HG02870 (cell line): ENCODE measurements around the gene SS18.

ENCODE experiments used
- ATAC-seq: cut with Tn5 transposase; IDR thresholded peaks from one replicate; pipeline ENCODE4 v1.9.1; 2021; ENCODE audit warnings: mild to moderate bottlenecking, moderate library complexity; ENCODE audit not compliant: unreplicated experiment

The SS18 gene

DNA sequence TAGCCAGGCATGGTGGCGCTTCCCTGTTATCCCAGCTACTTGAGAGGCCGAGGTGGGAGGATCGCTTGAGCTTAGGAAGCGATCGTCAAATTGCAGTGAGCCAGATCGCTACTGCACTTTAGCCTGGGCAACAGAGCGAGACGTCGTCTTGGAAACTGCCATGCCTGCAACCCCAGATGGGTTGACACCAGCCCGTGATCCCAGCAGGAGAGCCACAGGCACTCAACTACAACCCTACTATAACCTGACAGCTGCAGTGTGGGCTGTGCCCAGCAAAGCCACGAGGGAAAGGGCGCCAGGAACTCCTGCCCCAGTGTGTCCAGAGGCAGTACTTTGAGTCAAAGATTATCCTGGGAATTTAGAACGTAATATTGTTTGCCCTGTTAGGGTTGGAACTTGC, 85.6 kb downstream of the SS18 start:
- no peak for ATAC-seq

DNA sequence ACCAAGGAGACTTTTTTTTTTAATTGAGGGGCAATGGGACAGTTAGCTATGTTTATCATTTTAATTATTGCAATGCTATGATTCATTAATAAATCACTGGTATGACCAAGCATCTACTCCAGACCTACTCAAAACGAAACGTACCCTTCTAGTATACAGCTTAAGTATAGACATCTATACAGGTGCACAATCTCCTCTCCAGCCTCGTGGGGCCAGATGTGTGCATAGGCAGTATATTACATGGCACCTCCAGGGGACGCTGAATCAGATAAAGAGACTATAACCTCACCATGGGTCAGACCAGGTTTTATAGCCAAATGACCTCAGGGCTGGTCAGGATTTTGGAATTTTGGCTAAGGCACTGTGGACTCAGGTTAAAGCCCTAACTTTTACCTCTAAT, 86.6 kb downstream of the SS18 start:
- ATAC-seq: no peak

DNA sequence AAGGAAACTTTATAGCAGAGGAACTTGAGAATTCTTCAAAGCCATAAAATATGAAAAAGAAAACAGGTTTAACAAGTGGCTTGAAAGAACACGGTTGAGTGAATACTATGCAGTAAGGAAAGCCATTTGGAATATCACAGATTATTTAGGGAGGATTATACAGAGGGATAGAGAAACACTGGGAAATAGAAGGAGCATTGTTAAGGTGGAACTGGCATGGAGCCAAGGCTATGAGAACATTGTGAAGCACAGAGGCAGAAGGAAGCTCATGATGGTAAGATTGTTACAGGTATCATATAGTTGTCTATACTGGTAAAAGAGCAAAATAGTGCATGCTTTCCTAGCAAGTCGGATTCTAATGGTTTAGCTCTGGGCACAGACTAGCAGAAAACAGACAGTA, 87.1 kb downstream of the SS18 start:
- ATAC-seq: no peak

DNA sequence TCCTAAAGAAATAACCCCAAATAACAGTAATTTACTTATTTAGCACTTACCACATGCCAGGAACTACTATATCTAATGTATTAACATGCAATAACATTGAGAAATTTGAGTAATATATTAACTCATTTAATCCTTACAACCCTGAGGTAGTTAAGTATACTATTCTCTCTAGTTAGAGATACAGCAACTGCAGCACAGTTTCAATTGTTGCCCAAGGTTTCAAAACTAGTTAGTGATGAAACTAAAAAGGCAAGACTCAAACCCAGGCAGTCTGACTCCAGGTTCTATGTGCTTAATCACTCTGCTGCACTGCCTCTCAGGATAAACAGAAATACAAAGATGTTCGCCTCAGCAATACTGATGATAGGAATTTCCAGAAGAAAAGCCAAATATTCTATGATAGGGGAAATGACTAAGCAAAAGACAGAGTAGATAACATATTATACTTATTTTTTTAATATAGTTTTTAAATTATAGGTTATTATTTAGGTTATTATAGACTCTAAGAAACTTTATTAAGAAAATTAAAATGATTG, 88.0 kb downstream of the SS18 start:
- no peak for ATAC-seq

DNA sequence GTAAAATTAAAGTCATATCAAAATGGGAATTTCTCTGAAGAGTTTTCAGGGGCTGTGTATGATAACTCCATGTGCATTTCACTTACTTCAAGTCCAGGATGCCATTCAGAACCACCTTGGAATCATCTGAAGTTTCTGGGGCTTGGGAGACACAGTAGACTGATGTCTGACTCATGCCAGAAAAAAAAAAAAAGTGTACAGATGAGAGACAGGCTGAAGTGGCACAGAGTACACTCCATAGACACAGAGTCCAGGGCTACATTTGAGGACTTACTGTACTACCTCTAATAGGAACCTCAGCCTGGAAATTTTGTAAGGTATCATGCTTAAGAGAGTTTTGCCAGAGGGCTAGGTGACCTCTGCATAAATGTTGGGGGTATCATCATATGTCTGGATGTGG, 92.0 kb downstream of the SS18 start:
- ATAC-seq: no peak

DNA sequence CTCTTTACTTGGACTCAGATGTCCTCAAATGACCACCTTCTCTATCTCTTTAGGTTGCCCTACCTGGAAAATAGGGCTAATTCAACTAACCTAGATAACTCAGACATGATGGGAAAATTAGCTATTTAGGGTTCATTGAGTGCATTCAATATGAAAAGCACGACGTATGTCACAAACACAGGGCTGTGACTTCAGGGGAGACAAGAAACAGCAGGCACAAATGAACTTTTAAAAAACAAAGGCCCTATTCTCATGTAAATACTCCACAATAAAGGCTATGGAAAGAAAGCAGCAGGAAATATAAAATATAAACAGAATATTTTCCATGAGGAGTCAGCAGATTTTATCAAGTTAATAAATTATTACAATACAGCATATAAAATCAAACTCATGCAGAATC, 97.8 kb downstream of the SS18 start:
- ATAC-seq: no peak

DNA sequence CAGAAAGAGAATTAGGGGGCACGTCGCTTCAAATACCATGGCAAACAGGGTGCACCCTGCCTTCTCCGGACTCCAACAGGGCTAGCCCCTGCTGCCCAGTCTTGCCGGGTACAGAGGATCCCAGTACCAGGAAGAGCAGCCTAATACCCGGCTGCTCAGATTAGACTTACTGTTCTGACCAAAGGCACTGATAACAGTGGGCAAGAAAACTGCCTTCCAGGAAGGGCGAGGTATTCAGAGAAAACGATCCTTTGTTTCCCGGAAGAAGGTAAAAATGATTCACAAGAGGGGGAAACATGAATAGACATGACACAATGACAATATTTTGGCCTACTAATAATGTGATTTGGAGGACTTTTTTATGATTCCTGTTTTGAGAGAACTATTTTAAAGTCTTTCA, 99.9 kb downstream of the SS18 start:
- ATAC-seq: no peak

DNA sequence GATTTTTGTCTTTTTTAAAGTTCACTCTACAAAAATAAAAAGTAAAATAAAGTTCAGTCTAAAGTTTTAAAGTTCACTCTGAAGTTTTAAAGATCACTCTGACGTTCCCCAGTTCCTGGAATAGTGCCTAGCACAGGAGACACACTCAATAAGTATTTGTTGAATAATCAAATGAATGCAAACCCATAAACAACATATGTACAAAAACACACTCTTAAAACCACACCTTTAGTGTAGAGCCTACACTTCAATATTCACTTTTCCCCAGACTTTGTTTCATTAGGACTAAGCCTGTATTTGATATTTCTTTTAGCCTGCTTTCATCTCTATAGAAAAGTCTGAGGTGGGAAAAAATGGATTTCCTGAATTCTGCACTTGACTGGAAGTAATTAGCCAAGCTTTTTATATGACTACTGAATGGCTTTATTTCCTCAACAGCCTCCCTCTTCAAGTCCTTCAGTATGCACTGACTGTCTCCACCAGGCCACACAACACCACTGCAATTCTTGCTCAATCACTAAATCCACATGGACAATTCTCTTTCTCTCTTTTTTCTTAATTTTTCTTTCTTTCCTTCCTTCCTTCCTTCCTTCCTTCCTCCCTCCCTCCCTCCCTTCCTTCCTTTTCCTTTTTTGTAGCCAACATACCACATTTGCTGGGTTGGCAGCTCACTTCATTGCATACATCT, 104.6 kb downstream of the SS18 start:
- no peak for ATAC-seq

DNA sequence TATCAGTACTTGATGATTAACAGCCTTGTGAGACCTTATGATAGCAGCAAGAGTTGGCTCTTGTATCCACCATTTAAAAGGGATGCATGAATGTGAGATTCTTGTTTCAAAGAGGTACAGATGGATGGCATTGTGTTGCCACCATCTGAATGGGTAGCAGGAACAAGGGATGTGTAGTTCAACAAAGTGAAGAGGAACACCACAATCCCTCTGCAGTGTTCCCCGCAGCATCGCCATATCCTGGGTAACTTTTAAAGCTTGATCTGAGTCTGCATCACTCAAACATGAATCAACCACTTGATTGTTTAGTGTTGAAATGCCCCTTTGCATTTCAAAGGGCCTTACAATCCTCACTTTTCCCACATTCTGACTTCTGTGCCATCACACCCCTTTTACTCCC, 106.7 kb downstream of the SS18 start:
- ATAC-seq: no peak

DNA sequence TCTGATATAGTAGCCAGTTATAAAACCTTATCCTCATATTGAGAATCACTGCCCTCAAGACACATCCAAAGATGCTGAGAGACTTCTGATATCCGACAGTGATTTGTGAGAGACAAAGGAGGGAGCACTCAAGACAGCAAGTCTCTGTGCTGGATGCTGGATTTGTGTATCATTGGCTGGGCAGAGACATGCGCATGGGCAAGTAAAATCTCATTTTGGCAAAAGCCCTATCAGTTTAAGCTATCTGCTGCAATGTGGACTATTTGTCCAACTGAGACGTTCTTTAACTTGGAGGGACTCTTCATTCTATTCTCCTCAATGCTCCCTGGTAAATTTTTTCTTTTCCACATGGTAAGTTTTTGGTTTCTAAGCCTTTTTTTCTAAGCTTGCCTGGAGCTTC, 107.5 kb downstream of the SS18 start:
- no peak for ATAC-seq

DNA sequence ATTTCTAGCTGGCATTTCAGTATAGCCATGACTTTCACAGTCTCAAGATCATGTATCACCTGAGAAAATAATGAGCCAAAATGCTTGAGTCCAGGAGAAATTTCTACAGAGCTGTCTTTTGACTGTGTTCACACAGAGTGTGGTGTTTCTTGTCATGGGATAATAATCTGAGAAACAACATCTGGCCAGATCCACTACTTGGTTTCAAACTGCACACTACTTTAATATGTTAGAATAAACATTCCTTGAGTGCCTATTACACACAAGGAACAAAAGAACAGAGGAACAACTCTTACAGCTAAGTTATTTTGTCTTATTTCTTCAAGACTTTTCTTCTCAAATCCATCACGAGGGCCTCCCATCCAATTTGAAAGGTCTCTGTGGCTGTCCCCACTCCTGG, 108.3 kb downstream of the SS18 start:
- ATAC-seq: no peak

DNA sequence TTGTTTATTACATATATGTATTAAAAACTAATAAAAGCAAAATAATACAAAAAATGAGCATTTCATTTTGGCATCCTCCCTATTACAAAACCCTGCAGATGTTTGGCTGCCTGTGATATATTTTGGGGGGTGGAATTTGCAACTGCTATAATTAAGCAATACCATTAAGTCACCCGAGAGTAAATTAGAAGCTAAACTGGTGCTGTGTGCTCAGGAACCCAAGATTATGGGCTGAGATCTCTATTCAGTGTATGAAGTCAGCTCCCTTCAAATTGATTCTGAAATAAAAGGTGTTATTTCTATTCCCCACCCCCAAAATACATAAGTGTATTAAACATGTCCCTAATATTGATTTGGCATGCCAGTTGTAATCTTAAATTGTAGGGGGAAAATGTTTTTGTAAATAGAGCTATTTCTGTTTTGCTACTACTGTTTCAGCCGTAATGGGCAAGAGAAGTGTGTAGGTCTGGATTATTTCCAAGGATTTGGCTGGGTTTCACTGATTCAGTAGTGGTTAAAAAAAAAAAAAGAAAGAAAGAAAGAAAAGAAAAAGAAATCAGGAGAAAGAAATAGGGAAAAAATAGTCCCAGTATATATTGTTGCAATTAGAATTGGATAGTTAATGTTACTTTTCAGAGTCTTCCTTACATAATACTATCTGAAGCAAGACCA, 110.9 kb downstream of the SS18 start:
- no peak for ATAC-seq

DNA sequence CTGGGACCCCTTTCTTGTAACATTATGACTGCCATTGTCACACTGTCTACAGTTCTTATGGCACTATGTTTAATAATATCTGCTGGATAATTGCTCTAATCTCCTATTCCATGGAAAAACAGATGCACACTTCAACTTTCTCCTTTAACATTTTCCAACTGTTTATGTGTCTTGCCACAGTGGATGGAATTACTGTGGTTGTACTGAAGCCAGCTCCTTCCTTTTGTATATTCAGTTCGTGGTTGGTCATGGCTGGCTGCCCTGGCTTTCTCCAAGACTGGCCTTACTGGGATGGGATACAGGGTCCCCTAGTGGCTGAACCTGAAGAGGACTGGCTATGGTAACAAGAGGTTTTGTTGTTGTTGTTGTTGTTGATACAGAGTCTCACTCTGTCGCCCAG, 113.9 kb downstream of the SS18 start:
- ATAC-seq: no peak

DNA sequence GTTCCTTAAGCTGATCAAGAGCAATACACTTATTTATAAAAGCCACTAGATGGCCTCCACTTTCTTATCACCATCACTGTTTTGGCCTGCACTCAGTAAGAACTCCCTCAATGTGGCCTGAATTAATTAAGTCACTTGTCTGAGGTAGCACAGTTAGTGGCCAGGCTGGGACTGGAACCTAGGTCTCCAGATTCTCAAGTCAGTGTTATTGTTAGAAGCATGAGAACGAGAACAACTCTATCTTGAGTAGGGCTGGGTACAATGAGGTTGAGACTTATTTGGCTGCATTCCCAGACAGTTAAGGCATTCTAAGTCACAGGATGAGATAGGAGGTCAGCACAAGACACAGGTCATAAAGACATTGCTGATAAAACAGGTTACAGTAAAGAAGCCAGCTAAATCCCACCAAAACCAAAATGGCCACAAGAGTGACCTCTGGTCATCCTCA, 115.8 kb downstream of the SS18 start:
- no peak for ATAC-seq
